ENCODE measurements around the gene GPATCH4. TPM values are rescaled to one million over a fixed set of nuclear protein-coding genes. Genes with fewer than 3 reads are reported as not detected.
"Not testable (repeated sequence)": the region's sequence is repeated elsewhere in the genome, so short reads cannot be mapped to it uniquely, and the experiment has no call there.

The GPATCH4 gene
- total RNA-seq, 1 donor from 2014 or later, result 29.4 TPM

DNA sequence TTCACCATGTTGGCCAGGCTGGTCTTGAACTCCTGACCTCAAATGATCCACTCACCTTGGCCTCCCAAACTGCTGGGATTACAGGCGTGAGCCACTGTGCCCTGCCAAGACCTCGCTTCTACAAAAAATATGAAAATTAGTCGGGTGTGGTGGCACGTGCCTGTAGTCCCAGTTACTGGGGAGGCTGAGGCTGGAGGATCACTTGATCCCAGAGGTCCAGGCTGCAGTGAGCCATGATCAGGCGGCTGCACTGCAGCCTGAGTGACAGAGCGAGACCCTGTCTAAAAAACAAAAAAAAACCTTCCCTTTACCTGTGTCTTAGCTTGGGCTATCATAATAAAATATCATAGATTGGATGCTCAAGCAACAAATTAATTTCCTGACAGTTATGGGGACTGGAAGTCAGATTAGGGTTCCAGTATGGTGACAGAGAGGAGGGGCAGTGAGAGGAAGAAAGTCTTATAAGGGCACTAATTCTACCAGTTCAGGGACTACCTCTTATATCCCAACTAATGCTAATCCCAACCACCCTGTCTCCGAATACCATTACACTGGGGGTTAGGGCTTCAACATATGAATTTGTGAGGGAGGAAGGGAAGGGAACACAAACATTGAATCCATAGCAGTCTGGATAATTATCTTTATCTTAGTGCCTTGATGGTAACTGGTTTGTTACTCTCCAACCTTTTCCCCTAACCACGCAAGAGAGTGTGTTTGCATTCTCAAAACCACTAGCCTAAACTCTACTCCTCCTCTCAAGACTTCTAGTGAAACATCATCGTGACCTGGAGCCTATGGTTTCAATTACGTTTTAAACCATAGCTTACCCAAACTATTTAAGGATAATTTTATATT, 10.7 kb downstream of the GPATCH4 start:
- DNase-seq (ENCODE audit: low spot score in 2 of 2), result no peak
- Histone ChIP-seq H3K36me3 (peaks cover 3 to 14% of the 10 kb centered on the region in 2 donors), H3K4me1 (peaks cover 4 to 10% of the 10 kb centered on the region in 2 donors), H3K27me3 (no peaks in the 10 kb centered on the region), H3K4me3 (peak overlapping the region in 1 of 2 donors; percentile 94), H3K27ac (peak overlapping the region; percentile 82 to 83), H3K9me3 (no peaks in the 10 kb centered on the region)
- TF ChIP-seq, protein P1, sequence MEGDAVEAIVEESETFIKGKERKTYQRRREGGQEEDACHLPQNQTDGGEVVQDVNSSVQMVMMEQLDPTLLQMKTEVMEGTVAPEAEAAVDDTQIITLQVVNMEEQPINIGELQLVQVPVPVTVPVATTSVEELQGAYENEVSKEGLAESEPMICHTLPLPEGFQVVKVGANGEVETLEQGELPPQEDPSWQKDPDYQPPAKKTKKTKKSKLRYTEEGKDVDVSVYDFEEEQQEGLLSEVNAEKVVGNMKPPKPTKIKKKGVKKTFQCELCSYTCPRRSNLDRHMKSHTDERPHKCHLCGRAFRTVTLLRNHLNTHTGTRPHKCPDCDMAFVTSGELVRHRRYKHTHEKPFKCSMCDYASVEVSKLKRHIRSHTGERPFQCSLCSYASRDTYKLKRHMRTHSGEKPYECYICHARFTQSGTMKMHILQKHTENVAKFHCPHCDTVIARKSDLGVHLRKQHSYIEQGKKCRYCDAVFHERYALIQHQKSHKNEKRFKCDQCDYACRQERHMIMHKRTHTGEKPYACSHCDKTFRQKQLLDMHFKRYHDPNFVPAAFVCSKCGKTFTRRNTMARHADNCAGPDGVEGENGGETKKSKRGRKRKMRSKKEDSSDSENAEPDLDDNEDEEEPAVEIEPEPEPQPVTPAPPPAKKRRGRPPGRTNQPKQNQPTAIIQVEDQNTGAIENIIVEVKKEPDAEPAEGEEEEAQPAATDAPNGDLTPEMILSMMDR (IDR thresholded peaks at IDR 0.05), result no peak
- intact Hi-C loops (cut with DNase I), result no loop called here

DNA sequence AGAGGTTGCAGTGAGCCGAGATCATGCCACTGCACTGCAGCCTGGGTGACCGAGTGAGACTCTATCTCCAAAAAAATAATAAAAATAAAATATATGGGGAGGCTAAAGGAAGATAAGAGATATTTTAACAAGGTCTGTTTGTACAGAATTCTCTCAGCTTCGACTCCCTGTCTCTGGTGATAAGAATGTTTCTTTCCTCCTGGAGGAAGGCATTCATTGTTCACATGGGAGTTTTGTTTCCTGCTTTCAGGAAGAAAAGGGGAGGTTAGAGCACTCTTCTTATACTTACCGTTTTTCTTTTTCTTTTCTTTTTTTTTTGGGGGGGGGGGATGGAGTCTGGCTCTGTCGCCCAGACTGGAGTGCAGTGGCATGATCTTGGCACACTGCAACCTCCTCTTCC, 11.7 kb downstream of the GPATCH4 start:
- no peaks in the 10 kb centered on the region for H3K27me3 ChIP-seq
- TF ChIP-seq, protein P1 (IDR thresholded peaks at IDR 0.05), result no peak
- peaks cover 2 to 6% of the 10 kb centered on the region in 2 donors for H3K36me3 ChIP-seq
- H3K4me3 ChIP-seq, result no peak overlapping the region
- peaks cover 4 to 10% of the 10 kb centered on the region in 2 donors for H3K4me1 ChIP-seq
- intact Hi-C loops (cut with DNase I), result no loop called here
- H3K9me3 ChIP-seq, result no peaks in the 10 kb centered on the region
- no peak overlapping the region for H3K27ac ChIP-seq
- no peak for DNase-seq (ENCODE audit: low spot score in 2 of 2)

DNA sequence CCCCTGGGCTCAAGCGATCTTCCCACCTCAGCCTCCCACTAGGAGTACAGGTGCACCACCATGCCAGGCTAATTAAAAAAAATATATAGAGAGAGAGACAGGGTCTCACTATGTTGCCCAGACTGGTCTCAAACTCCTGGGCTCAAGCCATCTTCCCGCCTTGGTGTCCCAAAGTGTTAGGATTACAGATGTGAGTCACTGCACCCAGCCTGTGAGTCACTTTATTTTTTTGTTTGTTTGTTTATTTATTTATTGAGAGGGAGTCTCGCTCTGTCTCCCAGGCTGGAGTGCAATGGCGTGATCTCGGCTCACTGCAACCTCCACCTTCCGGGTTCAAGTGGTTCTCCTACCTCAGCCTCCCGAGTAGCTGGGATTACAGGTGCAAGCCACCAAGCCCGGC, 13.4 kb downstream of the GPATCH4 start:
- H3K27me3 ChIP-seq; H3K9me3 ChIP-seq; H3K36me3 ChIP-seq; H3K4me3 ChIP-seq; intact Hi-C loops (cut with DNase I); DNase-seq (ENCODE audit: low spot score in 2 of 2); H3K27ac ChIP-seq: not testable (repeated sequence)
- peaks cover 4 to 12% of the 10 kb centered on the region in 2 donors for H3K4me1 ChIP-seq

DNA sequence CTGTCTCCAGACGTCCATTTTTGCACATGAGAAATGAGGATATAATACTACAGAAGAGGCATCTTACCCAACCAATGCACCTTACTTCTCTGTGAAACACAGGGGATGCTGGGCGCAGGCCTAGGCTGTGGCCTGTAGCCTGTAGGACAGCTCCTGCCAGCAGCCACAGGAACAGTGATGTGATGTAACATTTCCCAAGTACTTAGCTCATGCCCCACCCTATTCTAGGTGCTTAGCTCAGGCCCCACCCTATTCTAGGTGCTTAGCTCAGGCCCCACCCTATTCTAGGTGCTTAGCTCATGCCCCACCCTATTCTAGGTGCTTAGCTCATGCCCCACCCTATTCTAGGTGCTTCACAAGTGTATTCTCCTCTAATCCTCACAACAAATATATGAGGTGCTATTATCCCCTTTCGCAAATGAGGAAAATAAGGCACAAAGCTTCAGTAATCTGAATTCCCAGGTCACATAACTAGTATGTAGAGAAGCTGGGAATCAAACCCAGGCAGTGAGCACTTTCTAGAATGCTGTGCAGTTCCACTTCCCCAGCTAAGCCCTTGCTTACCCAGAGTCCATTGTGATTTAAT, 14.3 kb downstream of the GPATCH4 start:
- DNase-seq (ENCODE audit: low spot score in 2 of 2), result no peak

DNA sequence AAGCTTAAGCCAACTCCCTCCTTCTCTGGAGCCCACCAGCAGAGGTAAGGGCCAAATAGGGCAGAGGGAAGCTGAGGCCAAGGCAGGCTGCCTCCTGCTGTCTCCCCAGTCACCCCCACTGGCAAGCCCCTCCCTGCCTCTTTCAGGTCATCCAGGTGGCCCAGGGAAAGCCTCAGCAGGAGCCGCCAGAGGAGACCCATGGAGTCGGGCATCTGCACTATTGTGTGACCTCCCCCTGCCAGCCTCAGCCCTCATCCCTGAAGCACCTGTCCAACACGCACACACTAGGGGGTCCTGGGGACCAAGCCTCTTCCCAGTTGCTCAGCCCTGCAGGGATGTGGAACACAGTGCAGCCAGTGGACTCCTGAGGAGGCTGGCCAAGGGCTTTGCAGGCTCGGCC, 15.0 kb downstream of the GPATCH4 start:
- DNase-seq (ENCODE audit: low spot score in 2 of 2), result no peak
- TF ChIP-seq, protein P1 (IDR thresholded peaks at IDR 0.05), result no peak
- intact Hi-C loops (cut with DNase I), result no loop called here

More for the DNA sequence above, 14.3 kb downstream of the GPATCH4 start:
- Histone ChIP-seq H3K27me3 (no peaks in the 10 kb centered on the region), H3K27ac (no peak overlapping the region), H3K4me3 (no peak overlapping the region), H3K36me3 (no peaks in the 10 kb centered on the region), H3K4me1 (peaks cover 2 to 7% of the 10 kb centered on the region in 2 donors), H3K9me3 (no peaks in the 10 kb centered on the region)
- TF ChIP-seq, protein P1 (IDR thresholded peaks at IDR 0.05), result no peak
- intact Hi-C loops (cut with DNase I), result no loop called here

DNA sequence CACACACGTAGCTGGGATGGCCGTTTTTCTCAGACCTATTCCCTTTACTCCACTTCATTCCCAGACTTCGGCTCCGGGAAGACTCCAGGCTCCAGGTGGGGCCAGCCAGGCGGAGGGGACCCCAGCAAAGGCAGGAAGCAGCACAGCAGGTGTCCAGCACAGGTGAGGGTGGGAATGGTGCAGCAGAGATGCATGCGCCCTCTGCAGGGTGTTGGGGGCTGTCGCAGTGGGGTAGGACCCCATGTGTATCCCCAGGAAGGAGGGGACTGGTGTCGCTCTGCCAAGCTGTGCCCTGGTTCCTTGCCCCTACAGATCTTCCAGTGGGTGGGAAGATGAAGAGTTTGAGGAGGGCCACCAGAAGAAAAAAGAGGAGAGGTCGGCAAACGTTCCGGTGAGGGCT, 16.5 kb downstream of the GPATCH4 start:
- Histone ChIP-seq H3K9me3 (no peaks in the 10 kb centered on the region), H3K4me1 (peaks cover 0 to 3% of the 10 kb centered on the region in 2 donors), H3K4me3 (no peak overlapping the region), H3K27me3 (no peaks in the 10 kb centered on the region), H3K27ac (no peak overlapping the region), H3K36me3 (no peaks in the 10 kb centered on the region)
- intact Hi-C loops (cut with DNase I), result loop anchor here (1.0 kb wide), 2 partner anchors 23 to 72 kb away; no protein-coding TSS in a partner anchor
- TF ChIP-seq, protein P1 (IDR thresholded peaks at IDR 0.05), result no peak
- DNase-seq (ENCODE audit: low spot score in 2 of 2), result no peak

More for the DNA sequence above, 15.0 kb downstream of the GPATCH4 start:
- Histone ChIP-seq H3K27me3 (no peaks in the 10 kb centered on the region), H3K9me3 (no peaks in the 10 kb centered on the region), H3K4me3 (no peak overlapping the region), H3K4me1 (peaks cover 0 to 5% of the 10 kb centered on the region in 2 donors), H3K27ac (no peak overlapping the region), H3K36me3 (no peaks in the 10 kb centered on the region)
